DOHH2 (cell line): Measurements from ENCODE around the gene ARHGAP29.

Source experiments
- H3F3A ChIP-seq: fragments of 200-600 bp; sonication (generic), shearing (Covaris generic); 2 replicates; pipeline ENCODE4 v1.6.0; 2016; ENCODE audit warnings: antibody characterized with exemption, mild to moderate bottlenecking; ENCODE audit not compliant: control insufficient read depth, insufficient read depth
- H3K27ac ChIP-seq: fragments of 200-600 bp; sonication (generic); 2 replicates; pipeline ENCODE4 v1.5.1; 2014; ENCODE audit warnings: low read depth, mild to moderate bottlenecking, low read length, moderate library complexity
- H3K27me3 ChIP-seq: fragments of 200-600 bp; sonication (generic); 2 replicates; pipeline ENCODE4 v1.6.1; 2014; ENCODE audit warnings: mild to moderate bottlenecking, low read length, mixed read lengths; ENCODE audit not compliant: control insufficient read depth
- H3K36me3 ChIP-seq: fragments of 200-600 bp; sonication (generic); 2 replicates; pipeline ENCODE4 v1.6.1; 2014; ENCODE audit warnings: mild to moderate bottlenecking, low read length, moderate library complexity, mixed read lengths; ENCODE audit not compliant: control insufficient read depth
- H3K4me1 ChIP-seq: fragments of 200-600 bp; sonication (generic); 2 replicates; pipeline ENCODE4 v1.6.1; 2014; ENCODE audit warnings: mild to moderate bottlenecking, low read length, mixed read lengths; ENCODE audit not compliant: control insufficient read depth
- H3K4me2 ChIP-seq: fragments of 200-600 bp; sonication (generic); 2 replicates; pipeline ENCODE4 v1.6.0; 2014; ENCODE audit warnings: mild to moderate bottlenecking, low read length, moderate library complexity
- H3K4me3 ChIP-seq: fragments of 200-600 bp; sonication (generic); 2 replicates; pipeline ENCODE4 v1.5.1; 2014; ENCODE audit warnings: mild to moderate bottlenecking, low read length, mixed read lengths
- H3K79me2 ChIP-seq: fragments of 200-600 bp; sonication (generic); 2 replicates; pipeline ENCODE4 v1.6.1; 2014; ENCODE audit warnings: mild to moderate bottlenecking, low read length, mixed read lengths; ENCODE audit not compliant: control insufficient read depth
- H3K9me2 ChIP-seq: fragments of 200-600 bp; sonication (generic); replicated peaks from 2 replicates; pipeline ENCODE4 v1.6.1; 2014; ENCODE audit warnings: mild to moderate bottlenecking, low read length, mixed read lengths; ENCODE audit not compliant: control insufficient read depth
- H3K9me3 ChIP-seq: fragments of 200-600 bp; sonication (generic); 2 replicates; pipeline ENCODE4 v1.6.1; 2014; ENCODE audit warnings: antibody characterized with exemption, low read length, mixed read lengths; ENCODE audit not compliant: control insufficient read depth, insufficient read depth
- H4K20me1 ChIP-seq: fragments of 200-600 bp; sonication (generic); 2 replicates; pipeline ENCODE4 v1.6.0; 2014; ENCODE audit warnings: low read depth, mild to moderate bottlenecking, antibody characterized with exemption, low read length, moderate library complexity; ENCODE audit not compliant: control insufficient read depth, insufficient read depth
- EZH2phosphoT487 ChIP-seq: fragments of 200-600 bp; sonication (generic); IDR thresholded peaks from 2 replicates; pipeline ENCODE4 v1.6.1; 2017; ENCODE audit warnings: borderline replicate concordance, mild to moderate bottlenecking, antibody characterized with exemption, low read length, moderate library complexity, mixed read lengths
- TF ChIP-seq, protein P1 (sequence below): fragments of 200-600 bp; sonication (generic); IDR thresholded peaks from one replicate; pipeline ENCODE4 v1.5.1; 2014; ENCODE audit warnings: antibody characterized with exemption, mild to moderate bottlenecking, low read depth, low read length; ENCODE audit not compliant: poor library complexity, severe bottlenecking

ARHGAP29 gene

DNA sequence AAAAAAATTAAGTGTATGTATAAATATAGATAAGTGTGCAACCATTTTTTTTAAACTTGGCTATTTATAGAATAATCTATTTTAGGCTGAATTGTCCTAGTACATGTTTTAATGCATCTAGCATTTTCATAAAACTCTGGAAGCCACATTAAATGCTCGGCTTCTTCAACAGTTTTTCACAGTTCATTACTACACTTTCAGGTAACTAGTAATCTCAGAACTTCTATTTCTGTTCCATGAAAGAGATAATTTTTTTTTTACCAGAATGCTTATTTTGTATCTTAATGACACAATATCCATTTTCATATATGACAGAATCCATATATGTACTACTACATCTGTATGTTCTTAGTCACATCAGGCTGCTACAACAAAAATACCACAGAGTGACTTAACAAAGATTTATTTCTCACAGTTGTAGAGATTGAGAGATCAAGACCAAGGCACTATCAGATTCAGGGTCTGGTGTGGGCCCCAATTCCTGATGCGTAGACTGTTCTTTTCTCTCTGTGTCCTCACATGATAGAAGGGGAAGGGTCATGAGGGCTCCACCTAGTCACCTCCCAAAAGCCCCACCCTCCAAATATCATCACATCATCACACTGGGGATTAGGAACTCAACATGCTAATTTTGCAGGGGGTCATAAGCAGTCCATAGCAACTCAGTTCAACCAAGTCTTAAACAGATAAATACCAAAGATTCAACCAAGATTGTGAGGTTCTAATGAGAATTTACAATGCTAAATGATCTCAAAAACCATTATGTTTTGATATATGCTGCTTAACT is 43.1 kb downstream of the ARHGAP29 start:
- Histone ChIP-seq H3K4me3 (no peak overlapping the region), H3K9me2 (no peaks in the 10 kb centered on the region), H3K9me3 (no peaks in the 10 kb centered on the region), H3K36me3 (no peaks in the 10 kb centered on the region), H3K4me1 (no peaks in the 10 kb centered on the region), H3K79me2 (no peaks in the 10 kb centered on the region), H3F3A (no peaks in the 10 kb centered on the region), H3K4me2 (no peak overlapping the region), H4K20me1 (no peaks in the 10 kb centered on the region), H3K27ac (no peak overlapping the region), H3K27me3 (no peaks in the 10 kb centered on the region)
- TF ChIP-seq EZH2phosphoT487, result no peak
- TF ChIP-seq, protein P1, sequence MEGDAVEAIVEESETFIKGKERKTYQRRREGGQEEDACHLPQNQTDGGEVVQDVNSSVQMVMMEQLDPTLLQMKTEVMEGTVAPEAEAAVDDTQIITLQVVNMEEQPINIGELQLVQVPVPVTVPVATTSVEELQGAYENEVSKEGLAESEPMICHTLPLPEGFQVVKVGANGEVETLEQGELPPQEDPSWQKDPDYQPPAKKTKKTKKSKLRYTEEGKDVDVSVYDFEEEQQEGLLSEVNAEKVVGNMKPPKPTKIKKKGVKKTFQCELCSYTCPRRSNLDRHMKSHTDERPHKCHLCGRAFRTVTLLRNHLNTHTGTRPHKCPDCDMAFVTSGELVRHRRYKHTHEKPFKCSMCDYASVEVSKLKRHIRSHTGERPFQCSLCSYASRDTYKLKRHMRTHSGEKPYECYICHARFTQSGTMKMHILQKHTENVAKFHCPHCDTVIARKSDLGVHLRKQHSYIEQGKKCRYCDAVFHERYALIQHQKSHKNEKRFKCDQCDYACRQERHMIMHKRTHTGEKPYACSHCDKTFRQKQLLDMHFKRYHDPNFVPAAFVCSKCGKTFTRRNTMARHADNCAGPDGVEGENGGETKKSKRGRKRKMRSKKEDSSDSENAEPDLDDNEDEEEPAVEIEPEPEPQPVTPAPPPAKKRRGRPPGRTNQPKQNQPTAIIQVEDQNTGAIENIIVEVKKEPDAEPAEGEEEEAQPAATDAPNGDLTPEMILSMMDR, result no peak

DNA sequence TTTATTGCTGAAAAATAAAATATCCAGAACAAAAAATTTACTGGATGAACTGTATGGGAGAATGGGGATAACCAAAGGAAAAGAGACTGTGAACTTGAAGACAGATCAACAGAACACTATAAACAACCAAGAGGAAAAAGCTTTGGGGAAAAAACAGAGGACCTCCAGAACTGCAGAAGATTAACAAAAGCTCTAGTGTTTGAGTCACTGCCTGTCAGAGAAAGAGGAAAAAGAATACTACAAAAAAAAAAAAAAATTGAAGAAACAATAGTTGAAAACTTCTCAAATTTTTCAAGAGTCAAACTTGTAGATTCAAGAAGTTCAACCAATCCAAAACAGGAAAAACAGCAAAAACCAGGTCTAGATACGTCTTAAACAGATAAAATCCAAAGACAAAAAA is 44.3 kb downstream of the ARHGAP29 start:
- TF ChIP-seq, protein P1, result no peak
- TF ChIP-seq EZH2phosphoT487, result no peak
- Histone ChIP-seq H3K4me2 (no peak overlapping the region), H3K4me3 (no peak overlapping the region), H3K27ac (no peak overlapping the region), H3K27me3 (0 out of 2 replicates have a peak, but pooled peaks cover 4% of the 10 kb centered on the region), H3K9me2 (no peaks in the 10 kb centered on the region), H3K79me2 (no peaks in the 10 kb centered on the region), H3K4me1 (no peaks in the 10 kb centered on the region), H4K20me1 (no peaks in the 10 kb centered on the region), H3K9me3 (no peaks in the 10 kb centered on the region), H3K36me3 (no peaks in the 10 kb centered on the region), H3F3A (no peaks in the 10 kb centered on the region)

GRCh38 chr1:94191216-94191615 is 46.2 kb downstream of the ARHGAP29 start:
- no peak for TF ChIP-seq EZH2phosphoT487
- TF ChIP-seq, protein P1, result no peak
- H3K27me3 ChIP-seq, result 0 out of 2 replicates have a peak, but pooled peaks cover 4% of the 10 kb centered on the region
- H3K79me2 ChIP-seq, result no peaks in the 10 kb centered on the region

More at GRCh38 chr1:94191216-94191615, 46.2 kb downstream of the ARHGAP29 start:
- H3K9me2 ChIP-seq, result no peaks in the 10 kb centered on the region
- H3K27ac ChIP-seq, result no peak overlapping the region
- no peaks in the 10 kb centered on the region for H4K20me1 ChIP-seq
- no peaks in the 10 kb centered on the region for H3K36me3 ChIP-seq
- no peaks in the 10 kb centered on the region for H3K9me3 ChIP-seq
- H3K4me1 ChIP-seq, result no peaks in the 10 kb centered on the region
- no peak overlapping the region for H3K4me2 ChIP-seq
- no peak overlapping the region for H3K4me3 ChIP-seq
- no peaks in the 10 kb centered on the region for H3F3A ChIP-seq
